Activated T-helper 1 cell treated with anti-CD3 and anti-CD28 coated beads, Interleukin-12 subunit alpha, Interleukin-12 subunit beta, Interleukin-2, Interleukin-4 antibody, amounts not matched to agents 30 ng/mL and 10 ng/mL and 1 ng/mL, durations not matched to agents 14 hours and 24 hours and 36 hours (primary cell): ENCODE measurements around the gene MINDY3. TPM values are rescaled to one million over a fixed set of nuclear protein-coding genes. Genes with fewer than 3 reads are reported as not detected.

Experiments used
- DNase-seq: peaks from one replicate; pipeline ENCODE4 v3.0.0; 2021; ENCODE audit warnings: low spot score
- H3K27ac Mint-ChIP-seq: one replicate; pipeline ENCODE4 v1.8.0; 2021; ENCODE audit warnings: mild to moderate bottlenecking, mixed read lengths
- H3K27me3 Mint-ChIP-seq: one replicate; pipeline ENCODE4 v1.8.0; 2022; ENCODE audit warnings: mild to moderate bottlenecking, moderate library complexity, mixed read lengths; ENCODE audit not compliant: insufficient read depth
- H3K36me3 Mint-ChIP-seq: one replicate; pipeline ENCODE4 v1.8.0; 2021; ENCODE audit warnings: low read depth, mixed read lengths
- H3K4me1 Mint-ChIP-seq: one replicate; pipeline ENCODE4 v1.8.0; 2021; ENCODE audit warnings: low read depth, mixed read lengths
- H3K4me3 Mint-ChIP-seq: one replicate; pipeline ENCODE4 v1.8.0; 2021; ENCODE audit warnings: mild to moderate bottlenecking, moderate library complexity, mixed read lengths
- H3K9me3 Mint-ChIP-seq: one replicate; pipeline ENCODE4 v1.8.0; 2021; ENCODE audit warnings: mixed read lengths
- intact Hi-C: fragments of 100-400 bp; cut with micrococcal nuclease; formaldehyde crosslinking; loops from one replicate; pipeline ENCODE4 v1.15.1; 2024
- total RNA-seq: library from RNA; stranded (reverse); gene quantifications from 2 replicates; pipeline ENCODE4 v1.2.3, GENCODE V29; 2022

The MINDY3 gene
- total RNA-seq, 1 donor from 2014 or later, result 14.5 TPM

GRCh38 chr10:15747632-15748031 lies 112.7 kb downstream of the MINDY3 start:
- no peaks in the 10 kb centered on the region for H3K36me3 Mint-ChIP-seq
- H3K4me3 Mint-ChIP-seq, result no peak overlapping the region
- no peaks in the 10 kb centered on the region for H3K9me3 Mint-ChIP-seq
- H3K27ac Mint-ChIP-seq, result no peak overlapping the region
- peaks cover 4% of the 10 kb centered on the region for H3K27me3 Mint-ChIP-seq
- intact Hi-C loops, result no loop called here
- no peaks in the 10 kb centered on the region for H3K4me1 Mint-ChIP-seq
- DNase-seq, result no peak

- intact Hi-C loops, result no loop called here
- Mint-ChIP-seq H3K27me3 (peaks cover 4% of the 10 kb centered on the region), H3K27ac (no peak overlapping the region), H3K36me3 (no peaks in the 10 kb centered on the region), H3K4me1 (no peaks in the 10 kb centered on the region), H3K9me3 (no peaks in the 10 kb centered on the region), H3K4me3 (no peak overlapping the region)
- no peak for DNase-seq
Observed at GRCh38 chr10:15745751-15746150, 114.6 kb downstream of the MINDY3 start.

GRCh38 chr10:15744217-15744865 lies 116.0 kb downstream of the MINDY3 start:
- Mint-ChIP-seq H3K36me3 (no peaks in the 10 kb centered on the region), H3K27me3 (peaks cover 4% of the 10 kb centered on the region), H3K4me3 (no peak overlapping the region), H3K9me3 (no peaks in the 10 kb centered on the region), H3K4me1 (no peaks in the 10 kb centered on the region), H3K27ac (no peak overlapping the region)
- DNase-seq, result peak; percentile 11
- intact Hi-C loops, result loop anchor here (1.0 kb wide), 1 partner anchor 310 kb away; no protein-coding TSS in a partner anchor

- Mint-ChIP-seq H3K36me3 (no peaks in the 10 kb centered on the region), H3K4me1 (no peaks in the 10 kb centered on the region), H3K27ac (no peak overlapping the region), H3K4me3 (no peak overlapping the region), H3K9me3 (no peaks in the 10 kb centered on the region), H3K27me3 (peaks cover 4% of the 10 kb centered on the region)
- no peak for DNase-seq
- intact Hi-C loops, result no loop called here
Observed at GRCh38 chr10:15743443-15743842, 116.9 kb downstream of the MINDY3 start.

- intact Hi-C loops, result no loop called here
- Mint-ChIP-seq H3K36me3 (no peaks in the 10 kb centered on the region), H3K4me3 (no peak overlapping the region), H3K27ac (no peak overlapping the region), H3K4me1 (no peaks in the 10 kb centered on the region), H3K9me3 (no peaks in the 10 kb centered on the region), H3K27me3 (peaks cover 4% of the 10 kb centered on the region)
- no peak for DNase-seq
Observed at GRCh38 chr10:15742836-15743235, 117.5 kb downstream of the MINDY3 start.

GRCh38 chr10:15742102-15742501 lies 118.2 kb downstream of the MINDY3 start:
- intact Hi-C loops, result no loop called here
- peaks cover 4% of the 10 kb centered on the region for H3K27me3 Mint-ChIP-seq

GRCh38 chr10:15741581-15741980 lies 118.7 kb downstream of the MINDY3 start:
- no peak for DNase-seq
- Mint-ChIP-seq H3K27me3 (peaks cover 4% of the 10 kb centered on the region), H3K4me1 (no peaks in the 10 kb centered on the region), H3K27ac (no peak overlapping the region), H3K36me3 (no peaks in the 10 kb centered on the region), H3K4me3 (no peak overlapping the region), H3K9me3 (no peaks in the 10 kb centered on the region)
- intact Hi-C loops, result no loop called here

More at GRCh38 chr10:15742102-15742501, 118.2 kb downstream of the MINDY3 start:
- H3K4me3 Mint-ChIP-seq, result no peak overlapping the region
- H3K36me3 Mint-ChIP-seq, result no peaks in the 10 kb centered on the region
- H3K4me1 Mint-ChIP-seq, result no peaks in the 10 kb centered on the region
- H3K27ac Mint-ChIP-seq, result no peak overlapping the region
- DNase-seq, result no peak
- no peaks in the 10 kb centered on the region for H3K9me3 Mint-ChIP-seq

GRCh38 chr10:15740261-15740660 lies 120.0 kb downstream of the MINDY3 start:
- no peak overlapping the region for H3K4me3 Mint-ChIP-seq
- intact Hi-C loops, result no loop called here
- no peaks in the 10 kb centered on the region for H3K4me1 Mint-ChIP-seq
- H3K27ac Mint-ChIP-seq, result no peak overlapping the region
- no peaks in the 10 kb centered on the region for H3K9me3 Mint-ChIP-seq
- no peaks in the 10 kb centered on the region for H3K36me3 Mint-ChIP-seq
- H3K27me3 Mint-ChIP-seq, result peaks cover 2% of the 10 kb centered on the region
- DNase-seq, result no peak

- intact Hi-C loops, result no loop called here
Observed at GRCh38 chr10:15739254-15739970, 120.9 kb downstream of the MINDY3 start.

GRCh38 chr10:15738270-15738925 lies 121.9 kb downstream of the MINDY3 start:
- H3K4me3 Mint-ChIP-seq, result no peak overlapping the region
- DNase-seq, result no peak
- no peaks in the 10 kb centered on the region for H3K9me3 Mint-ChIP-seq
- H3K4me1 Mint-ChIP-seq, result no peaks in the 10 kb centered on the region
- H3K36me3 Mint-ChIP-seq, result no peaks in the 10 kb centered on the region
- no peaks in the 10 kb centered on the region for H3K27me3 Mint-ChIP-seq
- no peak overlapping the region for H3K27ac Mint-ChIP-seq
- intact Hi-C loops, result no loop called here

More at GRCh38 chr10:15739254-15739970, 120.9 kb downstream of the MINDY3 start:
- Mint-ChIP-seq H3K4me1 (no peaks in the 10 kb centered on the region), H3K36me3 (no peaks in the 10 kb centered on the region), H3K27me3 (no peaks in the 10 kb centered on the region), H3K4me3 (no peak overlapping the region), H3K27ac (no peak overlapping the region), H3K9me3 (no peaks in the 10 kb centered on the region)
- no peak for DNase-seq

- no peaks in the 10 kb centered on the region for H3K9me3 Mint-ChIP-seq
- H3K27me3 Mint-ChIP-seq, result no peaks in the 10 kb centered on the region
- no peak for DNase-seq
- no peaks in the 10 kb centered on the region for H3K4me1 Mint-ChIP-seq
- no peak overlapping the region for H3K4me3 Mint-ChIP-seq
- H3K27ac Mint-ChIP-seq, result no peak overlapping the region
- intact Hi-C loops, result no loop called here
- no peaks in the 10 kb centered on the region for H3K36me3 Mint-ChIP-seq
Observed at GRCh38 chr10:15737656-15738055, 122.7 kb downstream of the MINDY3 start.

GRCh38 chr10:15735763-15736162 lies 124.5 kb downstream of the MINDY3 start:
- intact Hi-C loops, result no loop called here

GRCh38 chr10:15730341-15730740 lies 130.0 kb downstream of the MINDY3 start:
- intact Hi-C loops, result no loop called here
- H3K36me3 Mint-ChIP-seq, result no peaks in the 10 kb centered on the region
- no peak overlapping the region for H3K4me3 Mint-ChIP-seq
- H3K27me3 Mint-ChIP-seq, result peaks cover 5% of the 10 kb centered on the region
- DNase-seq, result no peak
- no peaks in the 10 kb centered on the region for H3K4me1 Mint-ChIP-seq
- no peak overlapping the region for H3K27ac Mint-ChIP-seq
- H3K9me3 Mint-ChIP-seq, result no peaks in the 10 kb centered on the region

More at GRCh38 chr10:15735763-15736162, 124.5 kb downstream of the MINDY3 start:
- no peak overlapping the region for H3K4me3 Mint-ChIP-seq
- DNase-seq, result no peak
- no peaks in the 10 kb centered on the region for H3K9me3 Mint-ChIP-seq
- H3K4me1 Mint-ChIP-seq, result no peaks in the 10 kb centered on the region
- H3K36me3 Mint-ChIP-seq, result no peaks in the 10 kb centered on the region
- H3K27ac Mint-ChIP-seq, result no peak overlapping the region
- H3K27me3 Mint-ChIP-seq, result peaks cover 5% of the 10 kb centered on the region
